Adrenal gland (tissue), 12 donors: ENCODE results near the gene MRPL24. TPM values are rescaled to one million over a fixed set of nuclear protein-coding genes. Genes with fewer than 3 reads are reported as not detected.
A peak's percentile ranks its signal among the peaks of the same experiment; 100 is the strongest.

Experiments used
- DNase-seq, 7 donors: peaks; one replicate each; pipeline ENCODE4 v3.0.0-alpha.2; 2019 to 2020
- H3K27ac ChIP-seq, 5 donors: fragments of 200-600 bp; sonication (generic) in 4 of 5; 1 replicate in 3 of 5; 2 replicates in 2 of 5; pipeline versions ENCODE4 v1.5.1 to v1.8.0; 2016 to 2020; ENCODE audit warnings: mild to moderate bottlenecking in 1 of 5
- H3K27me3 ChIP-seq: fragments of 200-600 bp; 2 replicates; pipeline ENCODE4 v1.8.0; 2021
- H3K36me3 ChIP-seq, 2 donors: fragments of 200-600 bp; replicated peaks in 1 of 2; 1 replicate in 1 of 2; 2 replicates in 1 of 2; pipeline versions ENCODE4 v1.5.1 to v1.8.0; 2018 to 2022
- H3K4me1 ChIP-seq, 2 donors: fragments of 200-600 bp; replicated peaks in 1 of 2; 1 replicate in 1 of 2; 2 replicates in 1 of 2; pipeline versions ENCODE4 v1.5.1 to v1.8.0; 2018 to 2021
- H3K4me3 ChIP-seq, 4 donors: fragments of 200-600 bp; sonication (generic) in 3 of 4; one replicate each; pipeline ENCODE4 v1.5.1; 2016 to 2018
- H3K9me3 ChIP-seq, 3 donors: fragments of 200-600 bp; sonication (generic) in 1 of 3; replicated peaks in 1 of 3; 1 replicate in 2 of 3; 2 replicates in 1 of 3; pipeline versions ENCODE4 v1.5.1 to v1.8.0; 2016 to 2021
- POLR2A ChIP-seq, 2 donors: fragments of 450-650 bp; IDR thresholded peaks; one replicate each; pipeline ENCODE4 v1.6.1; 2017; ENCODE audit warnings: antibody characterized with exemption in 2 of 2, mild to moderate bottlenecking in 2 of 2, moderate library complexity in 1 of 2
- WGBS, 4 donors: extraction: QIAGEN DNeasy Blood & Tissue Kit in 2 of 4; methylation state at CpG; one replicate each; pipeline versions ENCODE4 v1.1.5 to v1.1.7; 2013 to 2017; 5-methylcytosine and 5-hydroxymethylcytosine counted together
- intact Hi-C, 2 donors: fragments of 100-400 bp; cut with DNase I; formaldehyde crosslinking; loops; one replicate each; pipeline versions ENCODE4 v1.14.1 to v1.15.0; 2022 to 2023
- polyA plus RNA-seq, 3 donors: library from polyadenylated mRNA; stranded (reverse); fragments of 200-250 nt in 2 of 3; fragments of 350-450 nt in 1 of 3; fragmentation: Illumina TruSeq in 1 of 3; extraction: RNeasy Lipid Tissue Mini Kit (QIAGEN cat#74804) in 1 of 3; gene quantifications; one replicate each; pipeline ENCODE4 v1.2.3, GENCODE V29; 2013 to 2014
- total RNA-seq, 9 donors: library from RNA; depleted of rRNA in 4 of 9; stranded (reverse); fragments of >200 nt in 4 of 9; fragments of 120-200 nt in 1 of 9; fragmentation: NEBNext Ultra II Directional in 1 of 9; extraction: Animal tissue kit (Norgen Biotek cat#: 25700) in 1 of 9; gene quantifications; one replicate each; pipeline versions ENCODE4 v1.1.0 to v1.2.4, GENCODE V29; 2013 to 2023
- TF ChIP-seq, protein P1 (sequence below), 6 experiments: fragments of 450-650 bp in 4 of 6; fragments of 200-600 bp in 2 of 6; sonication (generic) in 1 of 6; IDR thresholded peaks; 1 replicate in 5 of 6; 2 replicates in 1 of 6; pipeline versions ENCODE4 v1.5.1 to v1.8.0; 2016 to 2021; ENCODE audit warnings: antibody characterized with exemption in 6 of 6, mild to moderate bottlenecking in 2 of 6, moderate library complexity in 1 of 6
- donor health status: healthy with polysubstance abuse.
- donor health status: Bipolar disorder and iron deficiency.
- donor health status: DM: yes; HTN: yes; CAD: no.
- donor health status: DM: no; HTN: no; CAD: no.
- donor health status: DM: no; HTN: no; CAD: no.
- donor health status: DM: yes; HTN: yes; CAD: no.

MRPL24 gene
- total and polyA plus RNA-seq, 12 donors: 46.7 to 294 (median 113) TPM

- Histone ChIP-seq H3K9me3 (no peaks in the 10 kb centered on the region), H3K27ac (peak overlapping the region in 1 of 5 donors; percentile 52), H3K4me3 (peak overlapping the region in 3 of 4 donors; percentile 49 to 65 (median 65)), H3K4me1 (peaks cover 0 to 12% of the 10 kb centered on the region in 2 donors), H3K36me3 (peaks cover 0 to 34% of the 10 kb centered on the region in 2 donors), H3K27me3 (no peaks in the 10 kb centered on the region)
- TF ChIP-seq POLR2A (IDR thresholded peaks at IDR 0.05): no peak
- TF ChIP-seq, protein P1, sequence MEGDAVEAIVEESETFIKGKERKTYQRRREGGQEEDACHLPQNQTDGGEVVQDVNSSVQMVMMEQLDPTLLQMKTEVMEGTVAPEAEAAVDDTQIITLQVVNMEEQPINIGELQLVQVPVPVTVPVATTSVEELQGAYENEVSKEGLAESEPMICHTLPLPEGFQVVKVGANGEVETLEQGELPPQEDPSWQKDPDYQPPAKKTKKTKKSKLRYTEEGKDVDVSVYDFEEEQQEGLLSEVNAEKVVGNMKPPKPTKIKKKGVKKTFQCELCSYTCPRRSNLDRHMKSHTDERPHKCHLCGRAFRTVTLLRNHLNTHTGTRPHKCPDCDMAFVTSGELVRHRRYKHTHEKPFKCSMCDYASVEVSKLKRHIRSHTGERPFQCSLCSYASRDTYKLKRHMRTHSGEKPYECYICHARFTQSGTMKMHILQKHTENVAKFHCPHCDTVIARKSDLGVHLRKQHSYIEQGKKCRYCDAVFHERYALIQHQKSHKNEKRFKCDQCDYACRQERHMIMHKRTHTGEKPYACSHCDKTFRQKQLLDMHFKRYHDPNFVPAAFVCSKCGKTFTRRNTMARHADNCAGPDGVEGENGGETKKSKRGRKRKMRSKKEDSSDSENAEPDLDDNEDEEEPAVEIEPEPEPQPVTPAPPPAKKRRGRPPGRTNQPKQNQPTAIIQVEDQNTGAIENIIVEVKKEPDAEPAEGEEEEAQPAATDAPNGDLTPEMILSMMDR (IDR thresholded peaks at IDR 0.05): no peak
- intact Hi-C loops: no loop called here
- peak in 1 of 7 donors; percentile 67 for DNase-seq
- WGBS, 4 donors: 16 to 20% (median 18%) methylated on average over 5 to 7 of the region's 7 CpGs
Observed at GRCh38 chr1:156740237-156740740, 599 bp downstream of the MRPL24 start.

DNA sequence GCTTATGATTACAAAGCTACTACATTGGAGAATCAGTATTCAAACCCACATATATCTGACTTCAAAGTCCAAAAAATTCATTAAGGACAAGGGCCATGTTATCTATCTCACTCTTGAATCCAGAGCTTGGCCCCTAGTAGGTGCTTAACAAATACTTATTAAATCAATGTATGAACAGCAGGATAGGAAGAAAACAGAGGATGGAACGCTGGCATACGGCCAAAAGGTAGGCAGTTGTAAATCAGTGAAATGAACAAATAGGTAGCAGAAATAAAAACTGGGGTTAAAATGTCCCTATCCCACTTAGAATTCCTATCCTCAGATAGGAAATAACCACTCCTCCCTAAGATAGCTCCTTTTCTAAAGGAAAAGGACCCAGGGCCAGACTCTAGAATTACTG, 2.0 kb downstream of the MRPL24 start:
- intact Hi-C loops: no loop called here
- TF ChIP-seq, protein P1 (IDR thresholded peaks at IDR 0.05): no peak
- no peak for TF ChIP-seq POLR2A (IDR thresholded peaks at IDR 0.05)
- DNase-seq: no peak
- H3K27ac ChIP-seq: no peak overlapping the region
- peaks cover 0 to 8% of the 10 kb centered on the region in 2 donors for H3K4me1 ChIP-seq
- no peaks in the 10 kb centered on the region for H3K9me3 ChIP-seq
- peaks cover 0 to 39% of the 10 kb centered on the region in 2 donors for H3K36me3 ChIP-seq
- no peaks in the 10 kb centered on the region for H3K27me3 ChIP-seq
- WGBS, 4 donors: 74 to 89% (median 83%) methylated on average over 2 of the region's 2 CpGs
- no peak overlapping the region for H3K4me3 ChIP-seq

- intact Hi-C loops: no loop called here
- Histone ChIP-seq H3K27me3 (no peaks in the 10 kb centered on the region), H3K4me1 (peaks cover 0 to 8% of the 10 kb centered on the region in 2 donors), H3K36me3 (peaks cover 0 to 36% of the 10 kb centered on the region in 2 donors), H3K9me3 (no peaks in the 10 kb centered on the region), H3K4me3 (no peak overlapping the region), H3K27ac (no peak overlapping the region)
- no peak for DNase-seq
- 60 to 78% (median 73%) methylated on average over 7 to 10 of the region's 10 CpGs for WGBS, 4 donors
- TF ChIP-seq, protein P1 (IDR thresholded peaks at IDR 0.05): no peak
- TF ChIP-seq POLR2A (IDR thresholded peaks at IDR 0.05): no peak
Observed at GRCh38 chr1:156738407-156738806, 2.5 kb downstream of the MRPL24 start.

DNA sequence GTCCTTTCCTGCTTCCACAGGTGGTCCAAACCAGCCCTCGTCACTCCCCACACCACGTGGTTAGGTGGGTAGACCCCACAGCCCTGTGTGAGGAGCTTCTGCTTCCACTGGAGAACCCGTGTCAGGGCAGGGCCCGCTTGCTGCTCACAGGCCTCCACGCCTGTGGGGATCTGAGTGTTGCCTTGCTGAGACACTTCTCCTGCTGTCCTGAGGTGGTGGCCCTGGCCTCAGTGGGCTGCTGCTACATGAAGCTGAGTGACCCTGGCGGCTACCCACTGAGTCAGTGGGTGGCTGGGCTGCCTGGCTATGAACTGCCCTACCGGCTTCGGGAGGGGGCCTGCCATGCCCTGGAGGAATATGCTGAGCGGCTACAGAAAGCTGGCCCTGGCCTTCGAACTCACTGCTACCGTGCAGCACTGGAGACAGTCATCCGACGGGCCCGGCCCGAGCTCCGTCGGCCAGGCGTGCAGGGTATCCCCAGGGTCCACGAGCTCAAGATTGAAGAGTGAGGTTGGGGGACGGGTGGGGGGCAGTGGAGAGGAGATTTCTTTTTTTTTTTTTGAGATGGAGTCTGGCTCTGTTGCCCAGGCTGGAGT, 6.8 kb downstream of the MRPL24 start:
- no peaks in the 10 kb centered on the region for H3K9me3 ChIP-seq
- peaks cover 6% of the 10 kb centered on the region in 2 donors for H3K4me1 ChIP-seq
- no peak overlapping the region for H3K27ac ChIP-seq
- DNase-seq: no peak
- no peak overlapping the region for H3K4me3 ChIP-seq
- peaks cover 0 to 24% of the 10 kb centered on the region in 2 donors for H3K36me3 ChIP-seq
- TF ChIP-seq, protein P1 (IDR thresholded peaks at IDR 0.05): no peak
- no peak for TF ChIP-seq POLR2A (IDR thresholded peaks at IDR 0.05)
- H3K27me3 ChIP-seq: no peaks in the 10 kb centered on the region
- intact Hi-C loops: no loop called here
- WGBS, 4 donors: 93 to 97% (median 94%) methylated on average over 17 to 20 of the region's 20 CpGs
